ENCODE data around the gene UTP25. TPM values are rescaled to one million over a fixed set of nuclear protein-coding genes. Genes with fewer than 3 reads are reported as not detected.

Gene UTP25
- total RNA-seq, 1 donor from 2014 or later: 6.4 TPM

GRCh38 chr1:209803568-209803967 is 24.2 kb upstream of the UTP25 start:
- Histone ChIP-seq H4K20me1 (ENCODE audit: low read depth) (no peaks in the 10 kb centered on the region), H3K79me2 (ENCODE audit: low read depth) (no peaks in the 10 kb centered on the region), H3K4me1 (peaks cover 3% of the 10 kb centered on the region), H3K27me3 (peaks cover 38% of the 10 kb centered on the region), H3K27ac (no peak overlapping the region), H3K4me3 (no peak overlapping the region), H3K9me3 (ENCODE audit: low read depth) (no peaks in the 10 kb centered on the region), H3K4me2 (no peak overlapping the region), H3F3A (ENCODE audit: low read depth) (peaks cover 4% of the 10 kb centered on the region), H2AFZ (replicated peaks) (no peak overlapping the region), H3K9ac (no peak overlapping the region), H3K36me3 (no peaks in the 10 kb centered on the region)
- Mint-ChIP-seq H3K9me3 (peaks cover 13% of the 10 kb centered on the region), H3K27me3 (ENCODE audit: insufficient read depth, low read depth) (peaks cover 25% of the 10 kb centered on the region), H3K4me3 (no peak overlapping the region), H3K4me1 (peaks cover 4% of the 10 kb centered on the region), H3K36me3 (no peaks in the 10 kb centered on the region), H3K27ac (no peak overlapping the region)
- no peak for DNase-seq (ENCODE audit: low spot score)
- TF ChIP-seq, protein P1, sequence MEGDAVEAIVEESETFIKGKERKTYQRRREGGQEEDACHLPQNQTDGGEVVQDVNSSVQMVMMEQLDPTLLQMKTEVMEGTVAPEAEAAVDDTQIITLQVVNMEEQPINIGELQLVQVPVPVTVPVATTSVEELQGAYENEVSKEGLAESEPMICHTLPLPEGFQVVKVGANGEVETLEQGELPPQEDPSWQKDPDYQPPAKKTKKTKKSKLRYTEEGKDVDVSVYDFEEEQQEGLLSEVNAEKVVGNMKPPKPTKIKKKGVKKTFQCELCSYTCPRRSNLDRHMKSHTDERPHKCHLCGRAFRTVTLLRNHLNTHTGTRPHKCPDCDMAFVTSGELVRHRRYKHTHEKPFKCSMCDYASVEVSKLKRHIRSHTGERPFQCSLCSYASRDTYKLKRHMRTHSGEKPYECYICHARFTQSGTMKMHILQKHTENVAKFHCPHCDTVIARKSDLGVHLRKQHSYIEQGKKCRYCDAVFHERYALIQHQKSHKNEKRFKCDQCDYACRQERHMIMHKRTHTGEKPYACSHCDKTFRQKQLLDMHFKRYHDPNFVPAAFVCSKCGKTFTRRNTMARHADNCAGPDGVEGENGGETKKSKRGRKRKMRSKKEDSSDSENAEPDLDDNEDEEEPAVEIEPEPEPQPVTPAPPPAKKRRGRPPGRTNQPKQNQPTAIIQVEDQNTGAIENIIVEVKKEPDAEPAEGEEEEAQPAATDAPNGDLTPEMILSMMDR (IDR thresholded peaks at IDR 0.05): no peak
- no peak for TF ChIP-seq EZH2 (IDR thresholded peaks at IDR 0.05)
- no peak for TF ChIP-seq EZH2phosphoT487 (IDR thresholded peaks at IDR 0.05)

DNA sequence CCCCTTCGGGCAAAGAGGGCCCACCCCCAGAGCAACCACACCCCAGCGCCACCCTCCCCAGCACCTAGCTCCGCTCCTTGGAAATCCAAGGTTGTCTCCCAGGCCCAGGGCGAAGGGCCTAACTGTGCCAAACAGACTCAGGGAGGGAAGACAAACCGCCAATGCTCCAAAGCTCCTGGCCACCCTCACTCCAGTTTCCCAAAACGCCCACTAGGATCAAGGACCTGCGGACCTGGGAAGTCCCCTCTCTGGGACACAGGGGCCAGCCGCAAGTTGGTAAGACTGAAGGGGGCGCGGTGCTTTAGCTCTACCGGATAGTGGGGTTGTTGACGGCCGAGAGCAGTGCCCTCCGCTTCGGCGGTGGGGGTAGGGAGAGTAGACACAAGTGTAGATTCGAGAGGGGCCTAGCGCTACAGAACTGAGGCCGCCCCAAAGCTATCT is 22.4 kb upstream of the UTP25 start:
- Histone ChIP-seq H3K36me3 (no peaks in the 10 kb centered on the region), H3K4me2 (peak overlapping the region; percentile 76), H3K9ac (no peak overlapping the region), H3K9me3 (ENCODE audit: low read depth) (no peaks in the 10 kb centered on the region), H3K4me1 (peaks cover 4% of the 10 kb centered on the region), H3K79me2 (ENCODE audit: low read depth) (no peaks in the 10 kb centered on the region), H4K20me1 (ENCODE audit: low read depth) (no peaks in the 10 kb centered on the region), H3K4me3 (peak overlapping the region; percentile 49), H2AFZ (replicated peaks) (no peak overlapping the region), H3K27me3 (peaks cover 38% of the 10 kb centered on the region), H3F3A (ENCODE audit: low read depth) (peaks cover 4% of the 10 kb centered on the region), H3K27ac (no peak overlapping the region)
- Mint-ChIP-seq H3K4me3 (peak overlapping the region; percentile 41), H3K27me3 (ENCODE audit: insufficient read depth, low read depth) (peaks cover 21% of the 10 kb centered on the region), H3K9me3 (peaks cover 13% of the 10 kb centered on the region), H3K4me1 (peaks cover 4% of the 10 kb centered on the region), H3K36me3 (no peaks in the 10 kb centered on the region), H3K27ac (no peak overlapping the region)
- peak; percentile 39 for DNase-seq (ENCODE audit: low spot score)
- TF ChIP-seq, protein P1 (IDR thresholded peaks at IDR 0.05): no peak
- TF ChIP-seq EZH2 (IDR thresholded peaks at IDR 0.05) (no peak), EZH2phosphoT487 (IDR thresholded peaks at IDR 0.05) (no peak)

DNA sequence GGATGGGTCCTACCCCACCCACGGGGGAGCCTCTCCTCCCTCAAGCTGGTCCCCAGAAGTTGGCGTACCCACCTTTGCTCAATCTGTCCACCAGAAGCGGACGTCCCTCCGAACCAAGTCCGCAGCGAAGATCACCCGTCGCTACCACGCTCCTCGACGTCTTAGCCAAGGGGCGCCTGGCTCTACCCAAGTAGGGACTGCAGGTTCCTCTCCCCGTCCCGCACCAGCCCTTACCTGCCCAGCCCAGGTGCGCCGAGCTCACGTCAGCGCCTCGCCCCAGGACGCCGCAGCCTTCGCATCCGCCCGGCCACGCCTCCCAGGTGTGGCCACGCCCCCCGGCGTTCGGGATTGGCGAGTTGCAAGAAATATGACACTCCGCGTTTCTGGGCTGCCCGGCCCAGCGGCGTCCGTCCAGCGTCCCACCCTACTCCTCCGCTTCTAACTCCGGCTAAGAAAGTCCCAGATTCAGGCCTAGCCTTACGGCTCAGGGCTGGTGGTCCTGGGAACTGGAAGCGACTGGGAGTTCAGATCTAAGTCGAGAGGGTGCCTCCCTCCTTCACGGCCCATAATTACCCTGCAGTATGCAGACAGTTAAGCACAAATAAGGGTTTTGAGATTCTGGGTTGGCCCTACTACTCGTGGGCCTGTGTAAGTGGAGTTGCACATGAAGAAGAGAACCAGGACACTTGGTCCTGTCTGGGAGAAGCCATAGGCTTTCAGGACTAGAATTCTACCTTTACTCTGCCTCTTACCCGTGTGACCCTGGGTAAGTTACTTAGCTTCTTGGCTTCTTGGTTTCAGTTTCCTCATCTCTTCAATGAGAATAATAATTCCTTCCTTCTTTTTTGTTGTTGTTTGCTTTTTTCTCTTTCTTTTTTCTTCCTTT is 21.7 kb upstream of the UTP25 start, which contains the start of gene IRF6:
Gene IRF6 (minus strand): TSS at position 268 of the 886 bp plus-strand sequence. CDS start 4,729 bp downstream, outside the sequence.
- H2AFZ ChIP-seq (replicated peaks): peak within 1 kb of the TSS; percentile 97
- H3K27ac Mint-ChIP-seq: no peak within 1 kb of the TSS
- H3F3A ChIP-seq (ENCODE audit: low read depth): peaks cover 4% of the 10 kb centered on the region
- H3K4me2 ChIP-seq: peak within 1 kb of the TSS; percentile 76
- peak; percentile 96 for DNase-seq (ENCODE audit: low spot score)
- no peaks in the 10 kb centered on the region for H4K20me1 ChIP-seq (ENCODE audit: low read depth)
- peak within 1 kb of the TSS; percentile 49 for H3K4me3 ChIP-seq
- H3K4me1 ChIP-seq: peaks cover 10% of the 10 kb centered on the region
- no peak within 1 kb of the TSS for H3K27ac ChIP-seq
- H3K27me3 Mint-ChIP-seq (ENCODE audit: insufficient read depth, low read depth): peaks cover 21% of the 10 kb centered on the region
- H3K27me3 ChIP-seq: peaks cover 38% of the 10 kb centered on the region
- H3K9ac ChIP-seq: no peak within 1 kb of the TSS
- H3K4me1 Mint-ChIP-seq: peaks cover 9% of the 10 kb centered on the region
- no peaks in the 10 kb centered on the region for H3K36me3 Mint-ChIP-seq
- peaks cover 13% of the 10 kb centered on the region for H3K9me3 Mint-ChIP-seq
- H3K79me2 ChIP-seq (ENCODE audit: low read depth): no peaks in the 10 kb centered on the region
- peak within 1 kb of the TSS; percentile 76 for H3K4me3 Mint-ChIP-seq
- TF ChIP-seq, protein P1 (IDR thresholded peaks at IDR 0.05): no peak
- peak; percentile 39 for TF ChIP-seq EZH2 (IDR thresholded peaks at IDR 0.05)
- TF ChIP-seq EZH2phosphoT487 (IDR thresholded peaks at IDR 0.05): no peak
- H3K36me3 ChIP-seq: no peaks in the 10 kb centered on the region
- no peaks in the 10 kb centered on the region for H3K9me3 ChIP-seq (ENCODE audit: low read depth)

Measured in neural progenitor cell (in vitro differentiated cells).